ENCODE results near the gene PCYT2. TPM values are rescaled to one million over a fixed set of nuclear protein-coding genes. Genes with fewer than 3 reads are reported as not detected.

Gene PCYT2
- total RNA-seq, 2 experiments from 2014 or later = 20.5 to 22.6 TPM

- H3K4me3 Mint-ChIP-seq = no peak overlapping the region
- TF ChIP-seq CTCF (IDR thresholded peaks at IDR 0.05) = no peak
- peaks cover 10% of the 10 kb centered on the region for H3K4me1 Mint-ChIP-seq (ENCODE audit: low read depth)
- peaks cover 72% of the 10 kb centered on the region for H3K36me3 Mint-ChIP-seq (ENCODE audit: low read depth)
- ChIA-PET POLR2A (interaction anchor here (0.7 to 5.6 kb wide), 7 partner anchors 10 to 30 kb away, joined by 3 to 73 read pairs (median 10); partner anchors contain the start of genes ARHGDIA and P4HB), CTCF (interaction anchor here (1.3 kb wide), 1 partner anchor 34 kb away, joined by 3 read pairs; no protein-coding TSS in a partner anchor)
- no peaks in the 10 kb centered on the region for H3K27me3 Mint-ChIP-seq
- DNase-seq (no peak), ATAC-seq (no peak)
- intact Hi-C loops (cut with micrococcal nuclease) = no loop called here
- peak overlapping the region; percentile 0 for H3K27ac Mint-ChIP-seq
- no peaks in the 10 kb centered on the region for H3K9me3 Mint-ChIP-seq
Measured at GRCh38 chr17:81885869-81886548, 25.2 kb downstream of the PCYT2 start.

- DNase-seq (no peak), ATAC-seq (no peak)
- Mint-ChIP-seq H3K4me1 (ENCODE audit: low read depth) (peaks cover 10% of the 10 kb centered on the region), H3K4me3 (no peak overlapping the region), H3K27ac (peak overlapping the region; percentile 0), H3K36me3 (ENCODE audit: low read depth) (peaks cover 71% of the 10 kb centered on the region), H3K27me3 (no peaks in the 10 kb centered on the region), H3K9me3 (no peaks in the 10 kb centered on the region)
- ChIA-PET CTCF (interaction anchor here (1.3 kb wide), 1 partner anchor 68 kb away, joined by 5 read pairs; no protein-coding TSS in a partner anchor), POLR2A (interaction anchor here (1.7 to 5.6 kb wide), 4 partner anchors 9 to 23 kb away, joined by 10 to 73 read pairs (median 12); partner anchors contain the start of genes ARHGDIA and P4HB)
- intact Hi-C loops (cut with micrococcal nuclease) = no loop called here
- TF ChIP-seq CTCF (IDR thresholded peaks at IDR 0.05) = no peak
Measured at GRCh38 chr17:81885454-81885853, 25.7 kb downstream of the PCYT2 start.

GRCh38 chr17:81884968-81885367 is 26.2 kb downstream of the PCYT2 start:
- peaks cover 69% of the 10 kb centered on the region for H3K36me3 Mint-ChIP-seq (ENCODE audit: low read depth)
- CTCF ChIA-PET = interaction anchor here (1.3 kb wide), 1 partner anchor 69 kb away, joined by 5 read pairs; no protein-coding TSS in a partner anchor
- ATAC-seq = no peak

GRCh38 chr17:81884520-81884919 is 26.7 kb downstream of the PCYT2 start:
- POLR2A ChIA-PET = interaction anchor here (1.2 to 5.6 kb wide), 4 partner anchors 13 to 51 kb away, joined by 3 to 73 read pairs (median 8); partner anchors contain the start of gene ARHGDIA
- peaks cover 10% of the 10 kb centered on the region for H3K4me1 Mint-ChIP-seq (ENCODE audit: low read depth)
- no peaks in the 10 kb centered on the region for H3K27me3 Mint-ChIP-seq
- TF ChIP-seq CTCF (IDR thresholded peaks at IDR 0.05) = no peak
- H3K4me3 Mint-ChIP-seq = no peak overlapping the region
- ATAC-seq = peak; percentile 35
- H3K27ac Mint-ChIP-seq = no peak overlapping the region
- no peaks in the 10 kb centered on the region for H3K9me3 Mint-ChIP-seq
- CTCF ChIA-PET = interaction anchor here (1.3 kb wide), 1 partner anchor 69 kb away, joined by 5 read pairs; no protein-coding TSS in a partner anchor
- no peak for DNase-seq
- peaks cover 71% of the 10 kb centered on the region for H3K36me3 Mint-ChIP-seq (ENCODE audit: low read depth)
- intact Hi-C loops (cut with micrococcal nuclease) = no loop called here

More at GRCh38 chr17:81884968-81885367, 26.2 kb downstream of the PCYT2 start:
- Mint-ChIP-seq H3K4me3 (no peak overlapping the region), H3K27me3 (no peaks in the 10 kb centered on the region), H3K27ac (no peak overlapping the region), H3K4me1 (ENCODE audit: low read depth) (peaks cover 10% of the 10 kb centered on the region), H3K9me3 (no peaks in the 10 kb centered on the region)
- intact Hi-C loops (cut with micrococcal nuclease) = no loop called here
- TF ChIP-seq CTCF (IDR thresholded peaks at IDR 0.05) = no peak
- POLR2A ChIA-PET = interaction anchor here (1.2 to 5.6 kb wide), 5 partner anchors 13 to 51 kb away, joined by 3 to 73 read pairs (median 10); partner anchors contain the start of genes ARHGDIA and P4HB
- no peak for DNase-seq

- no peak for ATAC-seq
- Mint-ChIP-seq H3K4me1 (ENCODE audit: low read depth) (peaks cover 9% of the 10 kb centered on the region), H3K27me3 (no peaks in the 10 kb centered on the region), H3K9me3 (no peaks in the 10 kb centered on the region), H3K27ac (peak overlapping the region; percentile 52), H3K4me3 (no peak overlapping the region), H3K36me3 (ENCODE audit: low read depth) (peaks cover 44% of the 10 kb centered on the region)
- ChIA-PET POLR2A (interaction anchor here (0.9 to 1.3 kb wide), 2 partner anchors 8 to 10 kb away, joined by 3 read pairs; no protein-coding TSS in a partner anchor), CTCF (interaction anchor here (3.3 kb wide), 1 partner anchor 10 kb away, joined by 13 read pairs; no protein-coding TSS in a partner anchor)
- no peak for DNase-seq
- TF ChIP-seq CTCF (IDR thresholded peaks at IDR 0.05) = no peak
- intact Hi-C loops (cut with micrococcal nuclease) = no loop called here
Measured at GRCh38 chr17:81879121-81879520, 32.1 kb downstream of the PCYT2 start.

Measured in activated CD8-positive, alpha-beta T cell treated with anti-CD3 and anti-CD28 coated beads for 36 hours (primary cell).